Prostate gland (tissue), 2 donors: ENCODE results near the gene TEX2.

Experiments
- POLR2A ChIP-seq: fragments of 450-650 bp; IDR thresholded peaks from one replicate; pipeline ENCODE4 v1.6.1; 2016; ENCODE audit warnings: antibody characterized with exemption, mild to moderate bottlenecking
- TF ChIP-seq, protein P1 (sequence below), 4 experiments: fragments of 200-600 bp in 2 of 4; fragments of 450-650 bp in 2 of 4; sonication (generic) in 2 of 4; IDR thresholded peaks; 1 replicate in 3 of 4; 2 replicates in 1 of 4; pipeline ENCODE4 v1.5.1; 2016 to 2019; ENCODE audit warnings: antibody characterized with exemption in 4 of 4, mild to moderate bottlenecking in 2 of 4, moderate library complexity in 2 of 4

DNA sequence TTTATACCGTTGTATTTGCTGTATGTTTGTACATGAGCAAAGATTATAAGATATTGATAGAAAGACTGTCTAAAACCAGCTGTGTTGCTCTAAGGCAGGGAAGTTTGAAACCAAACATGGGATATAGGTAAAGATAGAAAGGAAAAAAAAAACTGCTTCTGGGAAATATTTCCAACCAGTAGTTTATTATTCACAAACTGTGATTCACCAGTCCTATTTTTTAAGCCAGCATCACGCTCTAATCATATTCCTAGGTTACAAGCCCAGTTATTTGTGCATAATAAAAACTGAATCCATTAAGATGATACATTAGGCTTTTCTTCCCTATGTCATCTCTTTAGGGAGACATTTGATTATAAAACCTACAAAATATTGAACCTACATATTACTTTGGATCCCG is 137.1 kb downstream of the TEX2 start:
- TF ChIP-seq, protein P1, sequence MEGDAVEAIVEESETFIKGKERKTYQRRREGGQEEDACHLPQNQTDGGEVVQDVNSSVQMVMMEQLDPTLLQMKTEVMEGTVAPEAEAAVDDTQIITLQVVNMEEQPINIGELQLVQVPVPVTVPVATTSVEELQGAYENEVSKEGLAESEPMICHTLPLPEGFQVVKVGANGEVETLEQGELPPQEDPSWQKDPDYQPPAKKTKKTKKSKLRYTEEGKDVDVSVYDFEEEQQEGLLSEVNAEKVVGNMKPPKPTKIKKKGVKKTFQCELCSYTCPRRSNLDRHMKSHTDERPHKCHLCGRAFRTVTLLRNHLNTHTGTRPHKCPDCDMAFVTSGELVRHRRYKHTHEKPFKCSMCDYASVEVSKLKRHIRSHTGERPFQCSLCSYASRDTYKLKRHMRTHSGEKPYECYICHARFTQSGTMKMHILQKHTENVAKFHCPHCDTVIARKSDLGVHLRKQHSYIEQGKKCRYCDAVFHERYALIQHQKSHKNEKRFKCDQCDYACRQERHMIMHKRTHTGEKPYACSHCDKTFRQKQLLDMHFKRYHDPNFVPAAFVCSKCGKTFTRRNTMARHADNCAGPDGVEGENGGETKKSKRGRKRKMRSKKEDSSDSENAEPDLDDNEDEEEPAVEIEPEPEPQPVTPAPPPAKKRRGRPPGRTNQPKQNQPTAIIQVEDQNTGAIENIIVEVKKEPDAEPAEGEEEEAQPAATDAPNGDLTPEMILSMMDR (IDR thresholded peaks at IDR 0.05), result no peak
- TF ChIP-seq POLR2A, result no peak
